ENCODE measurements around the gene BMPR2. TPM values are rescaled to one million over a fixed set of nuclear protein-coding genes. Genes with fewer than 3 reads are reported as not detected.
"Not testable (repeated sequence)": the region's sequence is repeated elsewhere in the genome, so short reads cannot be mapped to it uniquely, and the experiment has no call there.

BMPR2 gene
- polyA plus RNA-seq, 3 donors, result 4.1 to 17.7 (median 12.3) TPM

GRCh38 chr2:202555356-202555755 is 179.2 kb downstream of the BMPR2 start:
- H3K27ac ChIP-seq (ENCODE audit: low read depth, low read length), result no peak overlapping the region
- WGBS, 3 donors, result 88 to 96% (median 89%) methylated on average over 4 of the region's 4 CpGs

- H3K27ac ChIP-seq (ENCODE audit: low read depth, low read length), result no peak overlapping the region
- 70 to 85% (median 72%) methylated on average over 1 of the region's 1 CpG for WGBS, 3 donors
These were observed 184.1 kb downstream of the BMPR2 start for GRCh38 chr2:202560200-202560599.

- 20 to 36% (median 32%) methylated on average over 1 of the region's 1 CpG for WGBS, 3 donors
- no peak overlapping the region for H3K27ac ChIP-seq (ENCODE audit: low read depth, low read length)
These were observed 188.1 kb downstream of the BMPR2 start for GRCh38 chr2:202564226-202564625.

GRCh38 chr2:202566286-202566685 is 190.2 kb downstream of the BMPR2 start:
- WGBS, 3 donors, result 54 to 65% (median 56%) methylated on average over 2 of the region's 2 CpGs
- no peak overlapping the region for H3K27ac ChIP-seq (ENCODE audit: low read depth, low read length)

- H3K27ac ChIP-seq (ENCODE audit: low read depth, low read length), result no peak overlapping the region
- 66 to 87% (median 76%) methylated on average over 2 of the region's 2 CpGs for WGBS, 3 donors
These were observed 198.4 kb downstream of the BMPR2 start for GRCh38 chr2:202574541-202574940.

GRCh38 chr2:202575194-202575593 is 199.1 kb downstream of the BMPR2 start:
- H3K27ac ChIP-seq (ENCODE audit: low read depth, low read length), result not testable (repeated sequence)
- 95 to 99% (median 98%) methylated on average over 5 of the region's 5 CpGs for WGBS, 3 donors

GRCh38 chr2:202577250-202578183 is 201.4 kb downstream of the BMPR2 start:
- 70 to 89% (median 86%) methylated on average over 9 to 10 of the region's 10 CpGs for WGBS, 3 donors

GRCh38 chr2:202582846-202583245 is 206.7 kb downstream of the BMPR2 start:
- not testable (repeated sequence) for H3K27ac ChIP-seq (ENCODE audit: low read depth, low read length)
- 89 to 93% (median 93%) methylated on average over 7 of the region's 7 CpGs for WGBS, 3 donors

More at GRCh38 chr2:202577250-202578183, 201.4 kb downstream of the BMPR2 start:
- no peak overlapping the region for H3K27ac ChIP-seq (ENCODE audit: low read depth, low read length)

GRCh38 chr2:202583709-202584219 is 207.6 kb downstream of the BMPR2 start:
- H3K27ac ChIP-seq (ENCODE audit: low read depth, low read length), result no peak overlapping the region
- WGBS, 3 donors, result 87 to 95% (median 94%) methylated on average over 2 of the region's 2 CpGs

GRCh38 chr2:202588647-202589581 is 212.8 kb downstream of the BMPR2 start:
- 26 to 38% (median 34%) methylated on average over 17 of the region's 17 CpGs for WGBS, 3 donors
- H3K27ac ChIP-seq (ENCODE audit: low read depth, low read length), result no peak overlapping the region

GRCh38 chr2:202589582-202589949 is 213.4 kb downstream of the BMPR2 start:
- WGBS, 3 donors, result 93 to 100% (median 96%) methylated on average over 4 of the region's 4 CpGs
- H3K27ac ChIP-seq (ENCODE audit: low read depth, low read length), result no peak overlapping the region

GRCh38 chr2:202592566-202592965 is 216.4 kb downstream of the BMPR2 start:
- H3K27ac ChIP-seq (ENCODE audit: low read depth, low read length), result no peak overlapping the region
- WGBS, 3 donors, result 88 to 93% (median 89%) methylated on average over 2 of the region's 2 CpGs

GRCh38 chr2:202599105-202599504 is 223.0 kb downstream of the BMPR2 start:
- WGBS, 3 donors, result 90 to 98% (median 95%) methylated on average over 2 of the region's 2 CpGs
- H3K27ac ChIP-seq (ENCODE audit: low read depth, low read length), result no peak overlapping the region

GRCh38 chr2:202599911-202600310 is 223.8 kb downstream of the BMPR2 start:
- 53 to 82% (median 77%) methylated on average over 4 of the region's 4 CpGs for WGBS, 3 donors
- H3K27ac ChIP-seq (ENCODE audit: low read depth, low read length), result no peak overlapping the region

GRCh38 chr2:202604699-202605098 is 228.6 kb downstream of the BMPR2 start:
- WGBS, 3 donors, result 63 to 81% (median 72%) methylated on average over 4 of the region's 4 CpGs
- H3K27ac ChIP-seq (ENCODE audit: low read depth, low read length), result no peak overlapping the region

- 58 to 87% (median 68%) methylated on average over 1 of the region's 1 CpG for WGBS, 3 donors
- no peak overlapping the region for H3K27ac ChIP-seq (ENCODE audit: low read depth, low read length)
These were observed 229.0 kb downstream of the BMPR2 start for GRCh38 chr2:202605174-202605573.

GRCh38 chr2:202608142-202608852 is 232.2 kb downstream of the BMPR2 start:
- WGBS, 3 donors, result 60 to 95% (median 62%) methylated on average over 2 of the region's 2 CpGs
- no peak overlapping the region for H3K27ac ChIP-seq (ENCODE audit: low read depth, low read length)
